Uterus (tissue), 4 donors: ENCODE data around the gene RPS26. TPM values are rescaled to one million over a fixed set of nuclear protein-coding genes. Genes with fewer than 3 reads are reported as not detected.

Experiments used
- DNase-seq, 2 donors: peaks; one replicate each; pipeline ENCODE4 v3.0.0-alpha.2; 2019 to 2020
- H3K27ac ChIP-seq, 2 donors: fragments of 200-600 bp; sonication (generic); 1 replicate in 1 of 2; 2 replicates in 1 of 2; pipeline ENCODE4 v1.5.1; 2016 to 2018
- H3K27me3 ChIP-seq, 2 donors: fragments of 200-600 bp; sonication (generic); one replicate each; pipeline ENCODE4 v1.5.1; 2018 to 2019; ENCODE audit warnings: control low read depth in 1 of 2
- H3K36me3 ChIP-seq, 2 donors: fragments of 200-600 bp; sonication (generic); one replicate each; pipeline ENCODE4 v1.5.1; 2019; ENCODE audit warnings: control low read depth in 1 of 2
- H3K4me1 ChIP-seq, 2 donors: fragments of 200-600 bp; sonication (generic); one replicate each; pipeline ENCODE4 v1.5.1; 2018 to 2019; ENCODE audit warnings: control low read depth in 1 of 2
- H3K4me3 ChIP-seq, 2 donors: fragments of 200-600 bp; sonication (generic); 1 replicate in 1 of 2; 2 replicates in 1 of 2; pipeline ENCODE4 v1.5.1; 2018 to 2019; ENCODE audit warnings: mild to moderate bottlenecking in 1 of 2
- H3K9me3 ChIP-seq, 2 donors: fragments of 200-600 bp; sonication (generic); one replicate each; pipeline ENCODE4 v1.5.1; 2019; ENCODE audit warnings: control low read depth in 1 of 2
- CTCF ChIP-seq, 4 experiments: fragments of 200-600 bp in 2 of 4; fragments of 450-650 bp in 2 of 4; sonication (generic) in 2 of 4; IDR thresholded peaks; one replicate each; pipeline ENCODE4 v1.5.1; 2016 to 2019; ENCODE audit warnings: antibody characterized with exemption in 4 of 4, mild to moderate bottlenecking in 2 of 4, moderate library complexity in 1 of 4
- POLR2A ChIP-seq, 2 donors: fragments of 450-650 bp; IDR thresholded peaks; one replicate each; pipeline ENCODE4 v1.6.1; 2016; ENCODE audit warnings: antibody characterized with exemption in 2 of 2, mild to moderate bottlenecking in 1 of 2, moderate library complexity in 1 of 2
- intact Hi-C: fragments of 100-400 bp; cut with DNase I; formaldehyde crosslinking; loops from one replicate; pipeline ENCODE4 v1.15.1; 2023; ENCODE audit warnings: low total_unique reads
- total RNA-seq, 4 donors: library from RNA; depleted of rRNA in 3 of 4; stranded (reverse); fragments of >200 nt in 3 of 4; gene quantifications; one replicate each; pipeline versions ENCODE4 v1.1.0 to v1.2.4, GENCODE V29; 2014 to 2023
- donor health status: DM: yes; HTN: yes; CAD: no.

RPS26 gene
- total RNA-seq, 4 donors from 2014 or later: 35.4 to 1,129 (median 240) TPM

- Histone ChIP-seq H3K27ac (no peak overlapping the region), H3K27me3 (no peaks in the 10 kb centered on the region), H3K36me3 (no peaks in the 10 kb centered on the region), H3K9me3 (no peaks in the 10 kb centered on the region), H3K4me3 (no peak overlapping the region), H3K4me1 (no peaks in the 10 kb centered on the region)
- TF ChIP-seq CTCF (IDR thresholded peaks at IDR 0.05) (no peak), POLR2A (IDR thresholded peaks at IDR 0.05) (no peak)
- intact Hi-C loops: no loop called here
- no peak for DNase-seq
Observed at GRCh38 chr12:56087220-56087619, 45.5 kb downstream of the RPS26 start.

Other genes starting within 250 kb of the RPS26 start
- 100 to 1,000 TPM in 1 of 4 donors, 10 to 100 TPM in 3; 45.9 to 106 (median 66.6) TPM for gene SARNP, start 224.2 kb upstream of the RPS26 start, total RNA-seq
- 10 to 100 TPM in 1 of 4 donors, 1 to 10 TPM in 3; 1.3 to 38.6 (median 7.5) TPM for gene ORMDL2, start 223.9 kb upstream of the RPS26 start, total RNA-seq
- 100 to 1,000 TPM in 1 of 4 donors, 10 to 100 TPM in 2, 1 to 10 TPM in 1; 4.1 to 100 (median 40.2) TPM for gene DNAJC14, start 212.3 kb upstream of the RPS26 start, total RNA-seq
- 10 to 100 TPM in 2 of 4 donors, 1 to 10 TPM in 2; 5.6 to 36.6 (median 11.4) TPM for gene MMP19, start 199.0 kb upstream of the RPS26 start, total RNA-seq
- 10 to 100 TPM in 3 of 4 donors, 1 to 10 TPM in 1; 8.2 to 26.8 (median 21.9) TPM for gene PYM1, start 114.0 kb upstream of the RPS26 start, total RNA-seq
- gene DGKA, start 110.8 kb upstream of the RPS26 start, total RNA-seq: 100 to 1,000 TPM in 1 of 4 donors, 10 to 100 TPM in 3; 24.0 to 183 (median 55.1) TPM
- gene PMEL, start 75.9 kb upstream of the RPS26 start, total RNA-seq: 1 to 10 TPM in 2 of 4 donors, under 1 TPM in 1, not detected in 1; 0.26 to 3.6 (median 2.9) TPM
- 10 to 100 TPM; 19.0 to 35.6 (median 28.7) TPM for gene CDK2, start 75.1 kb upstream of the RPS26 start, total RNA-seq
- gene RAB5B, start 67.8 kb upstream of the RPS26 start, total RNA-seq: 100 to 1,000 TPM in 1 of 4 donors, 10 to 100 TPM in 3; 49.4 to 128 (median 67.2) TPM
- gene SUOX, start 44.6 kb upstream of the RPS26 start, total RNA-seq: 10 to 100 TPM in 3 of 4 donors, 1 to 10 TPM in 1; 5.1 to 35.5 (median 26.7) TPM
- 10 to 100 TPM in 1 of 4 donors, 1 to 10 TPM in 2, not detected in 1; 4.4 to 19.4 (median 5.6) TPM for gene IKZF4, start 20.9 kb upstream of the RPS26 start, total RNA-seq
- gene ERBB3, start 38.2 kb downstream of the RPS26 start, total RNA-seq: 10 to 100 TPM in 1 of 4 donors, 1 to 10 TPM in 2, under 1 TPM in 1; 0.77 to 29.0 (median 6.5) TPM
- 100 to 1,000 TPM in 1 of 4 donors, 10 to 100 TPM in 3; 64.4 to 120 (median 81.0) TPM for gene PA2G4, start 62.6 kb downstream of the RPS26 start, total RNA-seq
- gene RPL41, start 74.7 kb downstream of the RPS26 start, total RNA-seq: 1,000 to 10,000 TPM; 1,022 to 4,789 (median 2,600) TPM
- gene ZC3H10, start 76.3 kb downstream of the RPS26 start, total RNA-seq: 1 to 10 TPM; 1.3 to 9.8 (median 4.2) TPM
- 100 to 1,000 TPM in 3 of 4 donors, 10 to 100 TPM in 1; 98.4 to 203 (median 134) TPM for gene ESYT1, start 86.3 kb downstream of the RPS26 start, total RNA-seq
- gene MYL6B, start 110.7 kb downstream of the RPS26 start, total RNA-seq: 10 to 100 TPM in 3 of 4 donors, 1 to 10 TPM in 1; 6.7 to 57.5 (median 27.0) TPM
- 1,000 to 10,000 TPM; 1,103 to 4,858 (median 2,577) TPM for gene MYL6, start 116.4 kb downstream of the RPS26 start, total RNA-seq
- gene SMARCC2, start 147.6 kb downstream of the RPS26 start, total RNA-seq: 100 to 1,000 TPM in 1 of 4 donors, 10 to 100 TPM in 3; 63.2 to 214 (median 81.0) TPM
- 10 to 100 TPM; 40.3 to 84.8 (median 58.0) TPM for gene RNF41, start 180.0 kb downstream of the RPS26 start, total RNA-seq
- 10 to 100 TPM in 2 of 4 donors, 1 to 10 TPM in 2; 5.0 to 28.4 (median 12.2) TPM for gene NABP2, start 182.4 kb downstream of the RPS26 start, total RNA-seq
- 1 to 10 TPM in 1 of 4 donors, under 1 TPM in 2, not detected in 1; 0.29 to 1.8 (median 0.52) TPM for gene SLC39A5, start 188.1 kb downstream of the RPS26 start, total RNA-seq
- 10 to 100 TPM in 2 of 4 donors, 1 to 10 TPM in 1, under 1 TPM in 1; 0.88 to 35.4 (median 15.5) TPM for gene ANKRD52, start 216.5 kb downstream of the RPS26 start, total RNA-seq
- gene COQ10A, start 225.0 kb downstream of the RPS26 start, total RNA-seq: 10 to 100 TPM in 3 of 4 donors, 1 to 10 TPM in 1; 2.1 to 28.9 (median 15.2) TPM